Stimulated activated CD8-positive, alpha-beta memory T cell treated with anti-CD3 and anti-CD28 coated beads, Interleukin-7, amount 100 ng/mL, for 48 hours (primary cell): ENCODE measurements around the gene PIAS1.
"Not testable (repeated sequence)": the region's sequence is repeated elsewhere in the genome, so short reads cannot be mapped to it uniquely, and the experiment has no call there.

Experiments used
- DNase-seq, 2 donors: peaks; one replicate each; pipeline ENCODE4 v3.0.0-alpha.2; 2020; ENCODE audit warnings: low read depth in 1 of 2; ENCODE audit errors: extremely low read depth in 1 of 2

Gene PIAS1

DNA sequence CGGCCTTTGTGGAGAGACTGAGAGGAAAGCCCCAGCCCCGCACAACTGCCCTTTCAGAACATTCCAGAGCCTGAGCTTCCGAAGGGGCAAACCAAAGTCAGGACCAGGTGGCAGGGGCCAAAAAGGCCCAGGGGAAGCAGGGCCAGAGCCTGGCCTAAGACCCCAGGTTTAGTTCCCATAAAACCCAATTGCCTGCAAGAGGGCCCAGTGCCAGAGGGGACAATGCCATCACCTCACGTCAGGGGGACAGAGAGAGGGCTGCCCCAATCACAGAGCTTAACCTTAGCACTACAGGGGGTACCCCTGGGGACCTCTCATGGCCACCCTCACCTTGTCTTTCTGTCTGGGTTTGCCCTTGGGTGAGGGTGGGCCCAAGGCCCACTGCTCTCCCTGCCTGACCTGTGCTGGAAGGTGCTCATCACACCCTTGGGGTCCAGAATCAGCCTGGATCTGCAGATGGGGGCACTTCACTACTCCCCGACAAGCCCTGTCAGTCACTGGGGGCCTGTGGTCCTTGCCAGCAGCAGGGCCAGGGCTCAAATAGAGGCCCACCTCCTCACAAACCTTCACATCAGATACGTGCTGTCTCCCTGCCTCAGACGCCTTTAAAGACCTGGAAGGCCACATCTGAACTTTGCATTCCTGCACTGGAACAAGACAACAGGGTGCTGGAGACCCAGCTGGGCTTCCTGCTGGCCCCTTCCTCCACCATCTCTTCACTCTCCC, 147.2 kb downstream of the PIAS1 start:
- DNase-seq, result no peak

GRCh38 chr15:68201879-68202261, 147.8 kb downstream of the PIAS1 start:
- DNase-seq, result no peak

DNA sequence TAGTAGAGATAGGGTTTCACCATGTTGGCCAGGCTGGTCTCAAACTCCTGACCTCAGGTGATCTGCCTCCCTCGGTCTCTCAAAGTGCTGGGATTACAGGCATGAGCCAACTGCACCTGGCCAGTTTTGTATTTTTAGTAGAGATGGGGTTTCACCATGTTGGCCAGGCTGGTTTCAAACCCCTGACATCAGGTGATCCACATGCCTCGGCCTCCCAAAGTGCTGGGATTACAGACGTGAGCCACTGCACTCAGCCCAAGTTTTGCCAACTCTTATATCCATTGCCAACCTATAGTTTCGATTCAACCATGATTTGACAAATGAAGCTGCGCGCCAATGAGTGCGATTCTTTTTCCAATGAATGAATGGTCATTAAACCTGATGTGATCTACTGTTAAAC, 148.9 kb downstream of the PIAS1 start:
- not testable (repeated sequence) for DNase-seq

GRCh38 chr15:68203486-68203885, 149.4 kb downstream of the PIAS1 start:
- no peak for DNase-seq

- no peak for DNase-seq
These were observed 149.8 kb downstream of the PIAS1 start for GRCh38 chr15:68203956-68204355.

GRCh38 chr15:68204361-68204760, 150.2 kb downstream of the PIAS1 start:
- no peak for DNase-seq

- DNase-seq, result no peak
These were observed 150.9 kb downstream of the PIAS1 start, which contains the start of gene CALML4 for GRCh38 chr15:68204776-68205557. TSS of gene CALML4 (minus strand) at chr15:68205332. CDS start at chr15:68205247, 85 bp downstream.

- no peak for DNase-seq
These were observed 151.4 kb downstream of the PIAS1 start for GRCh38 chr15:68205558-68205944.

DNA sequence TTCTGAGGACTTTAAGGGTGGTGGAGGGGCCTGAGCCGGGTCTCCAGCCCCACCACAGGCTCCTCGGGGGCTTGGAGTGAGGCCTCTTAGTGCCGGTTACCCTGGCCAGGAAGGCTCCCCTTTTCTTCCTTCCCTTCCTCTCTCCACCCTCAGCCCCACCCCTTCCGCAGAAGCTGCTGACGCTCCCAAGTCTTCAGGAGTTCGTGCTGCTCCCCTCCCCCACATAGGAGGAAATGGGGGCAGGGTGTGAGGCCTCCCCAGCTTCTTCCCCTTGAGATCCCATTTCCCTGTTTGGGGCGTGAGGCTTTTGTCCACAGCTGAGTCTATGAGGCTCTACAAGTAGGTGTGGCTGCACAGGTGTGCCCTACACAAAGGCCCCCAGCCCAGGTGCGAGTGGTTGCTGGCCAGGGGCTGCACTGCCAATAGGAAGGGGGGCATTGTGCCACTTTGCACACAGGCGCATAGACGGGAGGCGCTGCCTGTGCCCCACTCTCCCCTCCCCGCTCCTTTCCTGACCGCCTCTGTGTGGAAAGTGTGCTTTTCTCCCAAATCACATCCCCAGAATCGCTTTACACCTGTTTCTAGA, 151.9 kb downstream of the PIAS1 start:
- DNase-seq, result no peak

DNA sequence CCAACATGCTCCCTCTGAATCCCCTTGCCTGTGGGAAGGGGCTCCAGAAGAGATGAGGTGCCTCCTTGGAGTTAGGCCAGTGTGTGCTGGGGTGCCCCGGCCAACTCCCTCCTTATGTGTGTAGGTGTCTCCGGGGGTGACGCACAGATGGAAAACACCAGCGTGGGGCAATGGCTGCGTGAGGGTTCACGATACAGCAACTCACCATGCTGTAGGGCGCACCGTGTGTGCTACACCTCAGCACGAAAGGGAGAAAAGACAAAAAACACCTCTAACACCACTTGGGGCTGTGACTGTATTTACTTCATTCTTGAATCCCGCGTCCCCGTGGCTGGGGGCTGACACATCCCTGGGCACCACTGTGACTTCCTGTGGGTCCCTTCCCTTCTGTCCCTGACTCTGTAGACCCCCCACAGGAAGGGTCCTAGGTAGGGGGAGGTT, 152.6 kb downstream of the PIAS1 start:
- no peak for DNase-seq

- DNase-seq, result no peak
These were observed 153.2 kb downstream of the PIAS1 start for GRCh38 chr15:68207176-68207935.

DNA sequence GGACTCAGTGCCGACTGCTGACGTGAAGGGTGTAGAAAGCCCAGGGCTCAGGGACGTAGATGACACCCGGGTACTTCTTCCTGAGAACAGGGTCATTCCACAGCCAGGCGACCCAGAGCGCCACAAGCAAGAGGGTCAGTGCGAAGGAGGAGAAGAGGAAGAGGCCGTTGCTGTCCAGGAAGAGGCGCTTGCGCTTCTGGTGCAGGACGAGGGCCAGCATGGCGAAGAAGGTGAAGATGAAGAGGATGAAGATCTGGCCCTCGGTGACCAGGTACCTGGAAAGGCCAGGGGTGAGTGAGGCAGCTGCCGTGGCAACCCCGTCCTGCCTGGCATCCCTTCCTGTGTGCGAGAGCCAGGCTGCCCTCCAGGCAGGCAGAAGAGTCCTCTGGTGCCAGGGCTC, 154.0 kb downstream of the PIAS1 start:
- no peak for DNase-seq

- no peak for DNase-seq
These were observed 154.6 kb downstream of the PIAS1 start for GRCh38 chr15:68208636-68209240.

GRCh38 chr15:68209272-68209671, 155.2 kb downstream of the PIAS1 start:
- no peak for DNase-seq

GRCh38 chr15:68209735-68210408, 155.8 kb downstream of the PIAS1 start:
- DNase-seq, result peak in 1 of 2 donors; percentile 57

GRCh38 chr15:68210409-68210756, 156.3 kb downstream of the PIAS1 start:
- no peak for DNase-seq

- DNase-seq, result no peak
These were observed 156.9 kb downstream of the PIAS1 start for GRCh38 chr15:68210821-68211655.

DNA sequence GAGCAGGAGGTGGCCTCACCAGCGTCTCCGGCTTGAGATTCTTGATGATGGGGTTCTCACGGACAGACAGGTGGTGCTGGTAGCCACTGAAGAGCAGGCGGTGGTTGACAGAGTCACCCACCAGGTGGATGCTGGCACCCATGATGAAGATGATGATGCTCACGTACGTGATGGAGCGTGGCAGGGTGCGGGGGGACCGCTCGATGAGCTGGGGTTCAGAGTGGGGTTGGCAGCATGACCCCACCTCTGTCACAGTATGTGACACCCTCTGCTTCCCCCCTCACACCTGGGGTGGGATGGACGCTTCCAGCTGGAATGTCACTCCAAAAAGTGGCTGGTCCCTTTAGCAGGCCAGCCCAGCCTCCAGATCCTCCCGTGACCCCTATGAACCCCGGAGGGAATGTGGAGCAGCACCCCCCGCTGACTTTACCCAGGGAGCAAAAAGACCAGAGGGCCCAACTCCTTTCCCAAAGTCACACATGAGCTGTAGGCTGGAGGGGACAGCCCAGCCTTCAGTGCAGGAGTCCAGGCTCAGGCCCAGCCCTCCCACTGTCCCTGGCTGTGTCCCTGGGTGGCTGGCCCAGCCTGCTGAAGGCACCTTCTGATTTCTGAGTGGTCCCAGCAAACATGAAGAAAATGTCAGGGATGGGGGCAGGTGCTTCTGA, 157.7 kb downstream of the PIAS1 start:
- DNase-seq, result no peak

GRCh38 chr15:68213491-68213845, 159.4 kb downstream of the PIAS1 start:
- not testable (repeated sequence) for DNase-seq
